GM19395 (cell line): ENCODE data around the gene CDH4.
"Not testable (repeated sequence)": the region's sequence is repeated elsewhere in the genome, so short reads cannot be mapped to it uniquely, and the experiment has no call there.

Source experiments
- ATAC-seq: cut with Tn5 transposase; IDR thresholded peaks from one replicate; pipeline ENCODE4 v1.9.1; 2021; ENCODE audit warnings: mild to moderate bottlenecking, moderate library complexity; ENCODE audit not compliant: unreplicated experiment

The CDH4 gene

DNA sequence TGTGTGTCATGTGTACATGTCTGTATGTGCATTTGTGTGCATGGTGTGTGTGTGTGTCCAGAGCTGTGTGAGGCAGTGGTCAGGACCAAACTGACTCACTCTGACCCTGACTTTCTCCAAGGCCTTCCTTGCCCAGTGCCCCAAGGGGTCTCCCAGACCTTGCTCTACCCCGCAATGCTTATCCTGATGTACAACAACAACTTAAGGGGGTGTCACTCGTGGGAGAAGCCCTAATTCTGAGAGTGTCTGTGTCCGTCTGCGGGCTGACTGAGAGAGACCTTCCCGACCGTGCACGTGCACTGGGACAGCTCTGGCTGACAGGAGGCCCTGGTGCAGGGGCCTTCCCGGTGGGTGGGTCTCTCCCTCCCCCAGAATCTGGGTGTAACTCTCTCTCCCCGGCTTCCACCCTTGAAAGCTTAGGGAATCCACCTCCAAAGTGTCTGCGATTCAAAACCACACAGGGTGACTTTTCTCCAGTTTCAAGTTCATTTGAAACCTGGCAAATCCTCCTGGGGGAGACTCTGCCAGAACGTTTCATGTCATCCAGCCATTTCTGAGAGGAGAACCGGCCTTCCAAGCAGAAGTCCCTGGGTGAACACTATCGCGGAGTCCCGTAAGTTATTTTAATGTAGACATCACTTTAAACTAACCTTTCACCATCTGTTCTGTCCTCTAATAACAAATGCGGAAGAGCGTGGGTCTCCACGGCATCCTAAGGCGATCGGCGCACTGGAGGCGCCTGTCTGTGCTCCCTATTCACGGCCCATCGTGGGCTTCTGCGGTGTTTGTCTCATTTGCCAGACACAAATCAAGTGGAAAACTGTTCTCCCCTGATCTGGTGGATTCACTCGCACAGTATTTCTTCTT, 588.1 kb downstream of the CDH4 start:
- no peak for ATAC-seq

DNA sequence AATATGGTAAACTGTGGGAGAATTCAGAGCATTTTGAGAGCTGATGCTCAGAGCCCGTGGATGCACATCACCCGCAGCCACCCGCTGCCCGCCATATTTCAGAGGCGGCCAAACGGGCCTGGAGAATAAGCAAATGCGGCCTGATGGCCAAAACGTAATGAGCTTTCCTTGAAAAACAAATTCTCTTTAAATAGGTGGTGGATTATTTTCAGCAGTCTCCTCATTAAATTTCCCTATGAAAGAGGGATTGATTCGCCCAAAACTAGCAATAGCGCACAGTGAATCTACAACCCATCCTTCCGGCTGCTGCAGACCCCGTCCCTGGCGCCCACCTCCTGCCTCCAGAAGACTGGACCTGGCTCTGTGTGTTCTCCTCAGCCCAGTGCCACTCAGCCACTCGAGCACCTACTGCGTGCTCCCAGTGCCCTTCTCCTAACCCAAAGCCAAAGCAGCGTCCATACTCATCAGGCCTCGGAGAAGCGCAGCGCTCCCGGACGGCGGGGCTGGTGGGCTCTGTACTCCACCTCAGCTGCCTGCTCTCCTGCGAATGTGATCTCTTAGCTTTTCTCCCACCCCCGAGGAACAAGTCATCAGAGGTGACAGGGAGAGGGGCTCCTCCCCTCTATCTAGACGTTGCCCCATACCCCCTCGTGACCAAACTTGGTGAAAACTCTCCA, 588.9 kb downstream of the CDH4 start:
- no peak for ATAC-seq

DNA sequence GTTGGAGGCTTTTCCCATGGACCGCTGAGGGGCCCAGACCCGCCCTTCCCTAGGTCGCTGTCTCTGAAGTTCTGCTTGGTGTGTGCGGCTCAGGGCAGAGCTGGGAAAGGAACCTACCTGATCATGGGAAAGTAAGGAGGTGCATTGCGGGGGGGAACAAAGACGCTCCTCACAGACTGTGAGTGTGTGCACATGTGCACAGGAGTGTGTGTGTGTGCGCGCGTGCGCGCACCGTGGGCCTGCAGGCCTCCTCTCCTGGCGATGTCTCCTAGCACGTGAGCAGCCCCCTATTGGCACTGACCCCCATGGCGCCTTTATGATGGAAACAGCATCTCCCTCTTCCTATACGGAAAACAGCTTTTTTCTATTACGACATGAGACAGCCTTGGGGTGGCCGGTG, 589.5 kb downstream of the CDH4 start:
- ATAC-seq, result no peak

DNA sequence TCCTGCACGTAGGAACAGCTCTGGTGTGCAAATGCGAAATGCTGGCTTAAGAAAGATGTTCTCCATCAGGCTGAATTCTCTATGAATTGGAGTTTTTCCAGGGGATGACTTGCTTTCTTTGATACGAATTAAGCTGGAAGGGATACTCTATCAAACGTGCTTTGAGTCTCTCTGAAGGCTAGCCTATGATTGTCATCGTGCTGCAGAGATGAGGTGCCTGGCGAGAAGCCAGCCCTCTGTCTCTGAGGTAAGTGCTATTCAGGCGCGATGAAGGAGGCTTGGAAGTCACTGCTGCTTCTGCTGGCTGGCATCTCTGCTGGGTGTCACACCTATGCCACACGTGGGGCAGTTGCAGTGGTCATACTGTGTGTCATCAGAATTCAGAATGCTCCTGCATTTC, 589.9 kb downstream of the CDH4 start:
- no peak for ATAC-seq

DNA sequence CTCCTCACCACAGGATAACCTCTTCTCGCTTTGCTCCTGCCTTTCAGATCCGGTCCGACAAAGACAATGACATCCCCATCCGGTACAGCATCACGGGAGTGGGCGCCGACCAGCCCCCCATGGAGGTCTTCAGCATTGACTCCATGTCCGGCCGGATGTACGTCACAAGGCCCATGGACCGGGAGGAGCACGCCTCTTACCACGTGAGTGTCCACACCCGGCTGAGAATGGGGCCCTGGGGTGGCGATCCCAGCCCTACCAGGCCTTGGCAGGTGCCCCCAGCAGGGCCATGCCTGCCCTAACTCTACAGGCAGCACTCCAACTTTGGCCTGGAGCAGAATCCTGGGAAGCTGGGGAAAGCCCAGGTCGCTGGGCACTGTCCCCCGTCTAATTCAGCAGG, 592.6 kb downstream of the CDH4 start:
- no peak for ATAC-seq

DNA sequence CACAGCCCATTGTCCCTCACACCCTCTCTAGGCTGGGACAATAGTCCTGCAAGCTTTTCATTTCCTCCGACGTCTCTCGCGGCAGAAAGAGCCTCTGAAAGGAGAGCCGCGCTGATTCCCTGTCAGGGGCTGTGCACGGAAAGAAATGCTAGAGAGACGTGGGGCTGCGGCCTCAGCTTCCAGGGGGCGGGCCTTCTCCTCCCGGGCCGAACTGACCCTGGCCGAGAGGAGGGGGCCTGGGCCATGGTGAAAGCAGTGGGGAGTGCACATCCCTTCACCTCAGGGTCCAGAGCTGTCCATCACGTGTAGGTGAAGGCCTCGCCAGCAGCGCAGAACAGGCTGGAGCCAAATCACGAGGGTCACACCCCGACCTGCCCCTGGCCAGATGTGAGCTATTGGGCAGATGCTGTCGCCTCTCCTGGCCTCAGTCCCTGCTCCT, 593.2 kb downstream of the CDH4 start:
- no peak for ATAC-seq

DNA sequence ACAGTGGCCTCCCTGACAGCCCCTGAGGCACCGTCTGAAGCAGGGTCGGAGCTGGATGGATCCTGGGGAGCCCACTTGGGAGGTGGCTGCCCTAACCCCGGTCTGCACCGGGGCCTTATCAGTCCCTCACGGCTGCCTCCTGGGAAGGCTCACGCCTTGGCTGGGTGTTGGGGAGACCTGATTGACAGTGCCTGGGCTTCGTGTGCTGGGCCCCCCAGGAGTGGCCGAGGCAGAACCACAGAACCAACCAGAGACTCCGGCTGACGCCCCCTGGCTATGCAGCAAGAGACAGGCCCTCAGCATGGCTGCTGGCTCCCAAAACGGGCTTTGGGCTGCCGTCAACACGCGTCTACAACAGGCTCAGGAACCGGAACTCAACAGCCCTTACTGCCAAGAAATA, 594.0 kb downstream of the CDH4 start:
- ATAC-seq, result no peak

DNA sequence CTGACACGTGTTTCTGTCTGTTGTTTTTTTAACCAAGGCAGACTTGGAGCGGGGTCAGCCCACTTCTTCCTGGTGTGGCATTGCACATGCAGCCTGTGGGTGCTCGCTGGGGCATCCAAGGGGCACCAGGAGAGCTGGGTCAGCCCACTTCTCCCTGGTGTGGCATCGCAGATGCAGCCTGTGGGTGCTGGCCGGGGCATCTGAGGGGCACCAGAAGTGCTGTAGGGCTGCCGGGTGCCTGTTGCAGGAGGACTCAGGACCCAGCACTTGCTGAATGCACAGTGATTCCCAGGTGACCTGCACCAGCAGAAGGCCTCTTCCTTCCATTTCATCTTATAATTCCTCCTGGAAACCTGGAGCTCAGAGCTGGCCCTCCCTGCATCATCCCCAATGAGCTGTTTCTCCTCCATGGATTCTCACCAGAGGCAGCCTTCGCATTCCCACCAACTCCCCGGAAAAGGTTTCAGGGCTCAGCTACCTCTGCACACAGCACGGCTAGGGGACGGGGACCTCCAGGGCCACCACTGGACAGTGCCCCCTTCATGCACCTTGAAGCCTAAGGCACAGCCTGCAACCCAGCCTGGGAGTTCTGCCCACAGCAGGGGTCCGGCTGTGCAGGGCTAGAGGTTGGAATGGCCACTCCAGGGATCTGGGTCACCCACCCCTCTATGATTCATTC, 594.8 kb downstream of the CDH4 start:
- no peak for ATAC-seq

DNA sequence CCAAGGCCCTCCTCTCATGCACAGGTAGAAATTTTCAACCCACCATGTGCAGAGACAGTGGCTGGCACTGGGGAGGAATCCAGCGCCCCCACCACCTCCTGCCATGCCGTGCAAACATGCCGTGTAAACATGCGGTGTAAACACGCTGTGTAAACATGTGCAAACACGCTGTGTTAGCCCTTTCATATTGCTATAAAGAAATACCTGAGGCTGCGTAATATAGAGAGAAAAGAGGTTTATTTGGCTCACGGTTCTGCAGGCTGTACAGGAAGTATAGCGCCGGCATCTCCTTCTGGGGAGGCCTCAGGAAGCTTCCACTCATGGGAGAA, 595.3 kb downstream of the CDH4 start:
- ATAC-seq, result no peak

DNA sequence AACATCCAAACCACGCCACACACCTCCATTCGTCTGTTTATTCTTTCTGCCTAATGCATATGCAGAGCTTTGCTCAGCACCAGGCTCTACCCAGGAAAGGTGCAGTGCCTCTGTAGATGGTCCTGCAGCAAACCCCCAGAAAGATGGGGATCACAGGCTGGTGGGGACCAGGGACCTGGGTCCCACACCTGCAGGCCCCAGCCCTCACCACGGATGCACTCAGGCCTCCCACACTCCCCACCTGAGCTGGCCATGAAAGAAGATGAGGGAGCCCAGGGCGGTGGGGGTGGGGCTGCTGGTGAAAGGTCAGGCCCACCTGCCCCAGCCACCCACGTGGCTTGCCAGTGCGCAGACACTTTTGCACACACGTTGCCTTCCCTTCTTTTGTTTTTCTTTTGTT, 595.9 kb downstream of the CDH4 start:
- no peak for ATAC-seq

DNA sequence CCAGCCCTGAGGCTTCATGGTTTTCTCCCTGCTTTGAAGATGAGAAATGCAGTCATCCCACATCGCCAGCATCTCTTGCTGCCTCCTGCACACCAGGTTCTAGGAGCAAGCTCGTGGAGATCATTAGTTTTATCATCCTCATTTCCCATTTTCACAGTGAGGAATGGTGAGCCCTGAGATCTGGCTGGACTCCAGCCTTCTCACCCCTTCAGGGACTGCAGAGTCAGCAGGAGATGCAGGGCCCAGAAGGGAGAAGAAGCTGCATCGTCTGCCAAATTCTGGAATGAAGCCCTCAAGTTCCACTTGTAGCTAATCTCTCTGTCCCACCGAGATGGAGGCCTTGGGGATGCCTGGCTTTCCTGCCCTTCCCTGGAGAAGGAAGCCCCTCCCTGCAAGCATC, 596.8 kb downstream of the CDH4 start:
- ATAC-seq, result no peak

DNA sequence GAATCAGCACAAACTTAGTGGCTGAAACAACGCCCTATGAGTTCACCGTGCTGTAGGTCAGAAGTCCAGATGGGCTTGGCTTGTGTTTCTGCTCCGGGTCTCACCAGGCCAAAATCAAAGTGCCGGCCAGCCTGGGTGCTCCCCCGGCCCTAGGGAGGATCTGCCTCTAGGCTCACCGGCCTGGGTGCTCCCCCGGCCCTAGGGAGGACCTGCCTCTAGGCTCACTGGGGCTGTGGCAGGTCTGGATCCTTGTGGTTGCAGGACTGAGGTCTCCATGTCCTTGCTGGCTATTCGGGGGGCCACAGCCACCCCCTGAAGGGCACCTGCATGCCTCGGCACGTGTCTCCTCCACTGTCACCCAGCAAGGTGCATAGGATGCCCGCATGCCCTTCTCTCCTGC, 597.3 kb downstream of the CDH4 start:
- no peak for ATAC-seq

DNA sequence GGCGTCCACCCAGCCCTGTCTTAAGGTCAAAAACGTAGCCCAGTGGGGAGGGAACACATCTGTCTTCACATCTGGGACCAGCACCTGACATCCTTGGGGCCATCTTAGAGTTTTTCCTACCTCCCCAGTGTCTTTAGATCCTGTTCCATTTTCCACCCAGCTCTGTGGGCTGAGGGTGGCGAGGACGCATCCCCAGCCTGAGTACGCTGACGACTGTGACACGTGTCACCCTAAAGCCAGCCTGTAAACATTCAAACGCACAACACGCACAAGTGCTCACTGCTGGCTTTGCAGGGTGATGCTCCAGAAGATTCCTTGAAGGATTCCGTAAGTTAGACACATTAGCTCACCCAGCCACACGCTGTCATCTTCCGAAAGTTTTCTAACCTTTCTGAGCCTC, 597.8 kb downstream of the CDH4 start:
- no peak for ATAC-seq

DNA sequence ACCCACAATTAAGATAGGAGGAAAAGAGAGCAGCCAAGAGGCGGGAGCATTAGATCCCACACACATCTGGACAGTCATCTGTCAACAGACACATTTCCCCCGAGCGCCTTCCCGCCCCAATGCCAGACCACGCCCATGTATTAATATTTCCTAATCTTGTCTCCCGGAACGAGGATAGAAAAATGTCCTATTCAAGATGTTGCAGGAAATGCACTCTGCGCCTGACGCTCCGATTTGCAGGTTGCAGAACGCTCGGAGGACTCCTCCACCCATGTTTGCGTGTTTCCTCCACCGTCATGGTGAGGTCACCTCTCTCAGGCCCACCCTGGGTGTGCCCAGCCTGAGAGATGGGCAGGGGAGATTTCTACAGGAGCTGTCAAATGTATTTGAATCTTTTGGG, 598.4 kb downstream of the CDH4 start:
- ATAC-seq, result no peak

DNA sequence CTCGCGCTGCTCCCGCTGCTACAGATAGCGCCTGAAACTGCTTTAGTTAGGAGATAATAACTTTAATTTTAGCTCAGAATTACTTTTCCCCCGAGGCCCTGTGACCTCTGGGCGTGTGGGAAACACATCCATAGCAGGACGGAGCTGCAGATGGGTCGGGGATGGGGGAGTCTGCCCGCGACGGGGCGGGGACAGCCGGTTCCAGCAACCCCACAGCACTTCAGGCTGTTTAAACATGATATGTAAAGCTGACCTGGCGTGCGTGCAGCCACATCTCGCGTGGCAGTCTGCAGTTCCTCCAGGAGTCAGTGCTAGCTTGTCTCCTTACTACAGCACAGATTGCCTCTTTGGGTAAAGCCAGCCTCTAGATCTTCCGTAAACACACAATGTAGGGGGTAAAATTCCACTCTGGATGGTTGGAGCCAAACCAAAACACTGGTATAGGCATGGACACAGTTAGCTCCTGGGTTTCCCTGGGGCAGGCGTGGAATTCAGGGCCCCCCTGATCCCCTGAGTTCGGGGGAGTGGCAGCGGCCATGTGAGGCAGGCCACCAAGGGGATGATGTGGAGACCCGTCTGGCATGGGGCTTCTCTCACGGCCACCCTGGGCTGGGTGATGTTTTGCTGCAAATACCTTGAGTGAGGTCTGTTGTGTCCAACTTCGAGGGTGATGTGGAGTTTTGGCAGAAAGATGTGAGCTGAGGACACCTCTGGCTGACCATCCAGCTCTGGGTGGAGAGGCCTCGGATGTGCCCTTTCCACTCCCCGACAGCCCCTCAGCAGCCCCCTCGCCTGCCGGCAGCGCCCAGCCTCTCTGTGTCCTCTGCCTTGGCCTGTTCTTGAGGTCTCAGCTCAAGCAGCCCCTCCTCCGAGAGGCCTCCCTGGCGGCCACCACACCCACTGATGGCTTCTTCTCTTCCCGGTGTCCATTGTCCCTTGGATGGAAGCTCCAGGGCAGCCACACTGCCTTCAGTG, 599.2 kb downstream of the CDH4 start:
- ATAC-seq, result no peak

DNA sequence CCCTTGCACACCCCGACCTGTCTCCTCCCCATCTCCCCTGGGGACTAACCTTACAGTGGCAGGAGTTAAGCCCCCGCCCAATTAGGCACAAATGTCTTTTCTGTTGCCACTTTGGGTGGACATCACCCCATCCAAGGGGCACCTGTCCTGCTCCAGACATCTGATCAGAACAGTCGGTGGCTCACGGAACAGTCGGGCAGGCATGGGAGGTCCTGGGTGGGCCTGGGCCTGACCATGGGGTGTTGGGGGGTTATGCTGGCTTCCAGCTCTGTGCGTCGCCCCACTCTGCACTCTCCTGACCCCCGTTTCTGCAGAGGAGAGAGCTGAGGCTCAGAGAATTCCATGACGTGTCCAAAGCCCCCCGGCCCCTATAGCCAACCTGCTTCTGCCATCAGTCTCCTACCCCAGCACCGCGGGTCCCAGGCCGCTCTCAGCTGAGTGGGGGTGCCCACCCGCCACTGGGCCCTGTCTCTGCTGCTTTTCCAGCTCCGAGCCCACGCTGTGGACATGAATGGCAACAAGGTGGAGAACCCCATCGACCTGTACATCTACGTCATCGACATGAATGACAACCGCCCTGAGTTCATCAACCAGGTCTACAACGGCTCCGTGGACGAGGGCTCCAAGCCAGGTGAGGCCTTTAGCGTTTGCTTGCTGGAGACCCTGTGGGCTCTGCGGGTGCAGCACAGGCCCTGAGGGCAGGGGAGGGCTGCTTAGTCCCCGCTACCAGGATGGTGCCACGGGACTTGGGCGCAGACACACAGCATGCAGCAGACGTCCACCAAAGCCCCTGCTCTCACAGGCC, 600.4 kb downstream of the CDH4 start:
- no peak for ATAC-seq

DNA sequence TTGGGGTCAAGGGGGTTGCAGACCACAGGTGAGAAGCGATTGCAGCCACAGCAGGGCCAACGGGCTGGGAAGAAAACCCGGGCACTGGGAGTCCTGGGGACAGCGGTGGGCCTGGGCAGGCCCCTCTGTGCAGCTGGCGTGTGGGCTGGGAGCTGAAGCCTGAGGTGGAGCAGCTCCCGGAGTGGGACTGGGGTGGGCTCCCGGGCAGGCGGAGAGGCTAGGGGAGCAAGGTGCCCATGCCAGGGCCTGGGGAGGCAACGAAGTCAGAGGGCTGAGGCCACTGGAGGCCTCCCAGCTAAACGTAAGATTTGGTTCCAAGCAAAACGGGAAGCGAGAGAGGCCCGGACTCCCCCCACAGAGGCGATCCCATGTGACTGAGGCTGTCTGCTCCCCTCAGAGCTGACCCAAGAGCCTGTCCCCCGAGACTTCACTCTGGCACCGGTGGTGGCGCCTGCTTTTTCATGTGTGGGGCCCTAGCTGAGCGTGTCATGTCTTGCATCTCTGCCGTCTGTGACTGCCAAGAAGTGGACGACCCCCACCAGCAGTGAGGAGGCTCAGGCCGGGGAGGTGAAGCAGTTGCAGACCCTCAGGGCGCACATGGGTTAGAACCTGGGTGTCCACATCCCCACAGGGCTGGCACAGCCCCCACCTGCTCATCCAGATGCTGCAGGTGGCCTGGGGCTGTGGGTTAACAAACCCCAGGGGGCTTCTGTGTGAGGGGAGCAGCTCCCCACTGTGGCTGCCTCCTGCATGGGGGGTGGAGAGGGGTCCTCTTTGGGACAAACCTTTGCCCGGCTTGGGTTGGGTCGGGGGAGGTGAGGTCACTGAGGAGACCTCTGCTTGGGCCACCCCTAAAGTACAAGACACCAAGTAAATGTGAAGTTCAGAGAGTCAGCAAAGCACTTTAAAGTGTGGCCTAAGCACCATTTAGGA, 601.3 kb downstream of the CDH4 start:
- no peak for ATAC-seq

DNA sequence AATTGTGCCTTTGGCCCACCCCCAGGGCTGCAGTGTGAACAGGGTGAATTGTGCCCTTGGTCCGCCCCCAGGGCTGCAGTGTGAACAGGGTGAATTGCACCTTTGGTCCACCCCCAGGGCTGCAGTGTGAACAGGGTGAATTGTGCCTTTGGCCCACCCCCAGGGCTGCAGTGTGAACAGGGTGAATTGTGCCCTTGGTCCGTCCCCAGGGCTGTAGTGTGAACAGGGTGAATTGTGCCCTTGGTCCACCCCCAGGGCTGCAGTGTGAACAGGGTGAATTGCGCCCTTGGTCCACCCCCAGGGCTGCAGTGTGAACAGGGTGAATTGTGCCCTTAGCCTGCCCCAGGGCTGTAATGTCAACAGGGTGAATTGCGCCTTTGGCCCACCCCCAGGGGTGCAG, 602.5 kb downstream of the CDH4 start:
- not testable (repeated sequence) for ATAC-seq

DNA sequence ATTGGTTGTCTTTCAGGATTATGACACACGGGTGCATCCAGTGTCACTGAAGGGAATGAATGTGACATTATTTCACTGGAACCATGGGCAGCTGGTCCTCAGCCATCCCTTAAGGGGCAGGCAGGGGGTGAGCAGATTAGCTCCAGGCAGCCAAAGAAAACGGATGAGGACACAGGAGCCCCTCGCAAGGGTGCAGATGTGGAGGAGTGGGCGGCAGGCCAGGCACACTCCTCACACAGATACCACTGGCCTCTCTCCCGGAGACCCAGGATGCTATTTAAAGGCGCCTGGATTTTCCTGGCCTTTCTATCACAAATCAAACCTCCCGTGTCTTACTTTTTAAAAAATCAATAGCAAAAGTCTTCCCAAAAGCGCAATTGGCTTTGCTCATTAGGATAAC, 603.2 kb downstream of the CDH4 start:
- ATAC-seq, result no peak
